Brain microvascular endothelial cell (primary cell): ENCODE results near the gene C9orf43.
"Not testable (repeated sequence)": the region's sequence is repeated elsewhere in the genome, so short reads cannot be mapped to it uniquely, and the experiment has no call there.

ENCODE experiments used
- DNase-seq: peaks from one replicate; pipeline ENCODE4 v3.0.0-alpha.2; 2020
- H3K27ac ChIP-seq: fragments of 250-450 bp; sonication (Bioruptor Pico); 2 replicates; pipeline ENCODE4 v1.5.1; 2020; ENCODE audit warnings: mild to moderate bottlenecking, moderate library complexity
- H3K27me3 ChIP-seq: fragments of 250-450 bp; sonication (Bioruptor Pico); replicated peaks from 2 replicates; pipeline ENCODE4 v1.5.1; 2020; ENCODE audit warnings: mild to moderate bottlenecking
- H3K36me3 ChIP-seq: fragments of 250-450 bp; sonication (Bioruptor Pico); replicated peaks from 2 replicates; pipeline ENCODE4 v1.5.1; 2020; ENCODE audit warnings: mild to moderate bottlenecking
- H3K4me3 ChIP-seq: 2 replicates; pipeline ENCODE4 v1.5.1; 2011; ENCODE audit warnings: low read depth, mild to moderate bottlenecking, control low read depth, low read length, moderate library complexity
- CTCF ChIP-seq: IDR thresholded peaks from 2 replicates; pipeline ENCODE4 v1.5.1; 2011; ENCODE audit warnings: low read depth, mild to moderate bottlenecking, moderate library complexity, low read length, control low read depth, inconsistent platforms; ENCODE audit errors: missing control alignments
- in situ Hi-C: cut with HindIII; loops from 2 replicates; pipeline ENCODE4 v1.10.0; 2017; ENCODE audit warnings: low sequenced_read_pairs, low pct_ligation_motif_present

Gene C9orf43, protein sequence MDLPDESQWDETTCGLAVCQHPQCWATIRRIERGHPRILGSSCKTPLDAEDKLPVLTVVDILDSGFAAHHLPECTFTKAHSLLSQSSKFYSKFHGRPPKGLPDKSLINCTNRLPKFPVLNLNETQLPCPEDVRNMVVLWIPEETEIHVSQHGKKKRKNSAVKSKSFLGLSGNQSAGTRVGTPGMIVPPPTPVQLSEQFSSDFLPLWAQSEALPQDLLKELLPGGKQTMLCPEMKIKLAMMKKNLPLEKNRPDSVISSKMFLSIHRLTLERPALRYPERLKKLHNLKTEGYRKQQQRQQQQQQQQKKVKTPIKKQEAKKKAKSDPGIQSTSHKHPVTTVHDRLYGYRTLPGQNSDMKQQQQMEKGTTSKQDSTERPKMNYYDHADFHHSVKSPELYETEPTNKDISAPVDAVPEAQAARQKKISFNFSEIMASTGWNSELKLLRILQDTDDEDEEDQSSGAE

DNA sequence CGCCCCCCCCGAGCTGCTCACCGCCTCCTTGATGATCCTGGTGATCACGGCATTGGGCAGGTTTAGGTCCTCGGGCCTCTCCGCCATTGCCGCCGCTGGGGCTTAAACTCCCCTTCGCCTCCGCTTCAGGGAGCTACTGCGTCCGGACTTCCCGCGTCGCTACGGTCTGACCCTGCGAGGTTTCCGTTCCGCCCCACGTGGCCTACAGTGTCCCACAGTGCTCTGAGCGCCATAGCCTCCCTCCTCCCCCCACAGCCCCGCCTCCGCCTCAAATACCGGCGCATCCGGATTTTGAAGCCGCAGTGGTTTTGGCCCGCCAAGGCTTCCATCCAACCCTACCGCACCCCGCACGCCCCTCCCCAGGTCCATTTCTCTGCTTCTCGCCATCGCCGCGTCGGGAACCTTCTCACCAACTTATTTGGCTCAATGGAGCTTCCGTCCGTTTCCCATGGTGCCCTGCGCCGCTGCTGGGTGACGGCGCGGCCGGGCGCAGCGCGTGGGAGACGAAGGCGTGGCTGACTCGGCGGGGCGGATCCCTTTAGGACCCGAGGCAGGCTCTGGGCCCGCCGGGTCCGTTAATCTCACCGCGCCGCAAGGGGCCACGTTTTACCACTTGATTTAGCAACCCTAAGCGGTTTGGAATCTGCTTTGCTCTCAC, at the start of gene C9orf43, which contains the start of gene POLE3:
Gene C9orf43 (plus strand): TSS at position 541 of the 658 bp plus-strand sequence. CDS start 2,747 bp downstream, outside the sequence.
Gene POLE3 (minus strand): TSS at position 469 of the 658 bp plus-strand sequence. CDS start 382 bp downstream, at position 87.
- peak; percentile 96 for DNase-seq
- no peak for TF ChIP-seq CTCF
- Histone ChIP-seq H3K36me3 (peaks cover 13% of the 10 kb centered on the region), H3K27ac (peak within 1 kb of the TSS; percentile 97), H3K4me3 (peak within 1 kb of the TSS; percentile 94), H3K27me3 (no peaks in the 10 kb centered on the region)
- in situ Hi-C loops: no loop called here

GRCh38 chr9:113361304-113362018, 49.1 kb upstream of the C9orf43 start:
- no peak for TF ChIP-seq CTCF
- Histone ChIP-seq H3K27ac (no peak overlapping the region), H3K27me3 (peaks cover 5% of the 10 kb centered on the region), H3K4me3 (no peak overlapping the region), H3K36me3 (no peaks in the 10 kb centered on the region)
- DNase-seq: peak; percentile 38
- in situ Hi-C loops: no loop called here

- Histone ChIP-seq H3K27me3 (no peaks in the 10 kb centered on the region), H3K27ac (no peak overlapping the region), H3K4me3 (no peak overlapping the region), H3K36me3 (no peaks in the 10 kb centered on the region)
- TF ChIP-seq CTCF: no peak
- no peak for DNase-seq
- in situ Hi-C loops: no loop called here
Observed at GRCh38 chr9:113363336-113363735, 47.2 kb upstream of the C9orf43 start.

DNA sequence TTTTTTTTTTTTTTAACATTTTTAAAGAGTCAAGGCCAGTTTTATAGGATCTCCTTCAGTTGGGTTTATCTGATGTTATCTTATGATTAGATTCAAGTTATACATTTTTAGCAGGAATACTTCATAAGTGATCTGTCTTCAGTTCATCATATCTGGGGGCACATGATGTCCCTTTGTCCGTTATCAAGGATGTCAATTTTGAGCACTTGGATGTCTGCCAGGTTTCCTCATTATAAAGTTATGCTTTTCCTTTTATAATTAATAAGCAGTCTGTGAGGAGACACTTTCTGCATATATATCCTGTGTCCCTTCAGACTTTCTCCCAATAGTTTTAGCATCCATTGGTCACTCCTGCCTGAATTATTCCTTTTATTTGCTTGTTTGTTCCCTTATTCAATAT, 45.6 kb upstream of the C9orf43 start:
- in situ Hi-C loops: no loop called here
- no peak for TF ChIP-seq CTCF

GRCh38 chr9:113365652-113366051, 44.9 kb upstream of the C9orf43 start:
- H3K27me3 ChIP-seq, H3K4me3 ChIP-seq, H3K36me3 ChIP-seq, in situ Hi-C loops, DNase-seq, H3K27ac ChIP-seq: not testable (repeated sequence)

More for the DNA sequence above, 45.6 kb upstream of the C9orf43 start:
- H3K36me3 ChIP-seq: no peaks in the 10 kb centered on the region
- DNase-seq: no peak
- H3K4me3 ChIP-seq: no peak overlapping the region
- no peaks in the 10 kb centered on the region for H3K27me3 ChIP-seq
- H3K27ac ChIP-seq: no peak overlapping the region

- Histone ChIP-seq H3K36me3 (no peaks in the 10 kb centered on the region), H3K27me3 (no peaks in the 10 kb centered on the region), H3K4me3 (no peak overlapping the region), H3K27ac (no peak overlapping the region)
- no peak for TF ChIP-seq CTCF
- in situ Hi-C loops: no loop called here
- DNase-seq: no peak
Observed at GRCh38 chr9:113368348-113368981, 42.1 kb upstream of the C9orf43 start.
